Upper lobe of left lung (tissue), 6 donors: ENCODE measurements around the gene LIX1L. TPM values are rescaled to one million over a fixed set of nuclear protein-coding genes. Genes with fewer than 3 reads are reported as not detected.
"Not testable (repeated sequence)": the region's sequence is repeated elsewhere in the genome, so short reads cannot be mapped to it uniquely, and the experiment has no call there.

ENCODE experiments used
- ATAC-seq, 2 donors: fragments of 200-7000 bp; cut with Tn5 transposase; one replicate each; pipeline ENCODE4 v1.9.1; 2022; ENCODE audit warnings: mild to moderate bottlenecking in 2 of 2, moderate library complexity in 2 of 2; ENCODE audit not compliant: low FRiP score in 2 of 2
- DNase-seq, 2 donors: peaks; one replicate each; pipeline ENCODE4 v3.0.0-alpha.2; 2019 to 2020
- H3K27ac ChIP-seq, 4 donors: fragments of 200-600 bp; sonication (generic); one replicate each; pipeline ENCODE4 v1.5.1; 2016 to 2019
- H3K27me3 ChIP-seq, 4 donors: fragments of 200-600 bp; sonication (generic); one replicate each; pipeline ENCODE4 v1.5.1; 2017 to 2019
- H3K36me3 ChIP-seq, 4 donors: fragments of 200-600 bp; sonication (generic); one replicate each; pipeline ENCODE4 v1.5.1; 2016 to 2019
- H3K4me1 ChIP-seq, 4 donors: fragments of 200-600 bp; sonication (generic); one replicate each; pipeline ENCODE4 v1.5.1; 2018 to 2019
- H3K4me3 ChIP-seq, 4 donors: fragments of 200-600 bp; sonication (generic); one replicate each; pipeline ENCODE4 v1.5.1; 2017 to 2019; ENCODE audit warnings: mild to moderate bottlenecking in 2 of 4, moderate library complexity in 1 of 4
- H3K9me3 ChIP-seq, 4 donors: fragments of 200-600 bp; sonication (generic); one replicate each; pipeline ENCODE4 v1.5.1; 2018 to 2019
- CTCF ChIP-seq, 6 experiments: fragments of 450-650 bp in 4 of 6; fragments of 200-600 bp in 2 of 6; sonication (generic) in 2 of 6; IDR thresholded peaks; one replicate each; pipeline ENCODE4 v1.5.1; 2016 to 2019; ENCODE audit warnings: antibody characterized with exemption in 6 of 6
- EP300 ChIP-seq, 4 donors: sonication (generic); formaldehyde crosslinking; IDR thresholded peaks; one replicate each; pipeline ENCODE4 v1.5.1; 2017; ENCODE audit warnings: antibody characterized with exemption in 4 of 4, control low read depth in 2 of 4
- POLR2A ChIP-seq, 4 donors: fragments of 450-650 bp; IDR thresholded peaks; one replicate each; pipeline ENCODE4 v1.5.1; 2016 to 2017; ENCODE audit warnings: antibody characterized with exemption in 4 of 4, mild to moderate bottlenecking in 2 of 4
- POLR2AphosphoS5 ChIP-seq, 2 donors: sonication (generic); formaldehyde crosslinking; IDR thresholded peaks; one replicate each; pipeline ENCODE4 v1.5.1; 2017; ENCODE audit warnings: antibody characterized with exemption in 2 of 2
- WGBS, 2 donors: methylation state at CpG; one replicate each; pipeline ENCODE4 v1.1.5; 2017 to 2018; 5-methylcytosine and 5-hydroxymethylcytosine counted together
- total RNA-seq, 6 donors: library from RNA; depleted of rRNA in 4 of 6; stranded (reverse); fragments of >200 nt in 4 of 6; gene quantifications; one replicate each; pipeline versions ENCODE4 v1.1.0 to v1.2.1, GENCODE V29; 2016 to 2021
- donor health status: DM: no; HTN: no; CAD: no; lungs with moderate emphysema.
- donor health status: DM: no; HTN: yes; CAD: no; lungs with severe emphysema.

LIX1L gene
- total RNA-seq, 6 donors from 2014 or later, result 5.2 to 35.6 (median 16.5) TPM

DNA sequence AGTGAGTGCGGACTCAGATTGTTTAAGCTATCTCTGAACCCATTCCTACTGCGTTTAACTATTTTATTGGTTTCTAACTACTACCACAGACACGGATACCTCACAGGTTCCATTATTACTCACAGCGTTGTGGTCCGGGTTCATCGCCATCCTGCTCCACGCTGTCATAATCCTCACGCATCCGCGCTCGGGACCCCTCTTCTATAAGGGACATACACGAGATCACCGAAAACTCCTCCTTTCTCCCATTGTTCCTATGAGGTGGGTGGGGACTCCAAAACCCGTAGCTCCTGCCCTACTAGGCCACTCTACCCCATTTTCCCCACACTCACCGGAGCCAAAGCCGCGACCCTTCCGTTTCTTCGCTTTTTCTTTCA, 31.1 kb downstream of the LIX1L start:
- no peak for DNase-seq
- TF ChIP-seq CTCF (IDR thresholded peaks at IDR 0.05) (no peak), POLR2A (IDR thresholded peaks at IDR 0.05) (no peak), EP300 (IDR thresholded peaks at IDR 0.05) (no peak), POLR2AphosphoS5 (IDR thresholded peaks at IDR 0.05) (no peak)
- peak overlapping the region; percentile 53 to 70 (median 66) for H3K4me3 ChIP-seq
- H3K27me3 ChIP-seq, result no peaks in the 10 kb centered on the region
- H3K36me3 ChIP-seq, result peaks cover 0 to 20% (median 6%) of the 10 kb centered on the region in 4 donors
- WGBS, 2 donors, result 6% methylated on average over 19 of the region's 19 CpGs
- H3K4me1 ChIP-seq, result peaks cover 10 to 22% (median 19%) of the 10 kb centered on the region in 4 donors
- peak; percentile 2 to 3 for ATAC-seq
- H3K9me3 ChIP-seq, result no peaks in the 10 kb centered on the region
- H3K27ac ChIP-seq, result peak overlapping the region; percentile 87 to 97 (median 95)

DNA sequence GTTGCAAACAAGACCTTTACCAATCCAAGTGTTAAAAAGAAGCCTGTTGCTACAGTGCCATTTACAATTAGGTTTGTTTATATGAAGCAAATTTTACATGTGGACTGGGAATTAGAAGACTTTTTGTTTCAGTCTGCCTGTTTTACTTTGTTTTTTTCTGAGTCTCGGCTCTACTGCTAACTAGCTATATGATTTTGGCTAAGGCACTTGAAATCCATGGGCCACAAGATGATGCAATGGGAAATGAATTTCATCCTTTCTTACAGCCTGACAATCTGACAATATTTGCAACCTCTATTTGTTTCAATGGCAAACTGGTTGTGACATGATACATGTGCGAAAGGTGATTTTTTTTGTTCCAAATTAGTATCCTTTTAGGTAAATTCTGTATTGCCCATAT, 35.6 kb downstream of the LIX1L start:
- H3K36me3 ChIP-seq, result peaks cover 0 to 20% (median 6%) of the 10 kb centered on the region in 4 donors
- no peak for DNase-seq
- no peaks in the 10 kb centered on the region for H3K9me3 ChIP-seq
- H3K27me3 ChIP-seq, result no peaks in the 10 kb centered on the region
- no peak for TF ChIP-seq EP300 (IDR thresholded peaks at IDR 0.05)
- TF ChIP-seq POLR2AphosphoS5 (IDR thresholded peaks at IDR 0.05), result no peak
- no peak for TF ChIP-seq CTCF (IDR thresholded peaks at IDR 0.05)
- TF ChIP-seq POLR2A (IDR thresholded peaks at IDR 0.05), result no peak
- H3K4me3 ChIP-seq, result no peak overlapping the region
- no peak for ATAC-seq
- H3K27ac ChIP-seq, result no peak overlapping the region
- peaks cover 24 to 35% (median 28%) of the 10 kb centered on the region in 4 donors for H3K4me1 ChIP-seq
- 70 to 74% methylated on average over 2 of the region's 2 CpGs for WGBS, 2 donors

DNA sequence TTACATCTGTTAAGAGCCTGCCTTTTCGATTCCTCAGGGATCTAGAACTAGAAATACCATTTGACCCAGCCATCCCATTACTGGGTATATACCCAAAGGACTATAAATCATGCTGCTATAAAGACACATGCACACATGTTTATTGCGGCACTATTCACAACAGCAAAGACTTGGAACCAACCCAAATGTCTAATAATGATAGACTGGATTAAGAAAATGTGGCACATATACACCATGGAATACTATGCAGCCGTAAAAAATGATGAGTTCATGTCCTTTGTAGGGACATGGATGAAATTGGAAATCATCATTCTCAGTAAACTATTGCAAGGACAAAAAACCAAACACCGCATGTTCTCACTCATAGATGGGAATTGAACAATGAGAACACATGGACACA, 37.5 kb downstream of the LIX1L start:
- peaks cover 20 to 28% (median 24%) of the 10 kb centered on the region in 4 donors for H3K4me1 ChIP-seq
- H3K36me3 ChIP-seq, result peaks cover 0 to 25% (median 1%) of the 10 kb centered on the region in 4 donors
- DNase-seq, H3K27me3 ChIP-seq, H3K4me3 ChIP-seq, ATAC-seq, H3K27ac ChIP-seq, H3K9me3 ChIP-seq: not testable (repeated sequence)
- 94 to 100% methylated on average over 1 to 3 of the region's 4 CpGs for WGBS, 2 donors

GRCh38 chr1:145918992-145919939, 38.6 kb downstream of the LIX1L start:
- ATAC-seq (peak; percentile 59 to 76), DNase-seq (peak; percentile 88)
- no peaks in the 10 kb centered on the region for H3K27me3 ChIP-seq
- peak in 2 of 4 donors; percentile 3 to 21 for TF ChIP-seq POLR2A (IDR thresholded peaks at IDR 0.05)
- TF ChIP-seq CTCF (IDR thresholded peaks at IDR 0.05), result no peak
- peaks cover 20 to 28% (median 24%) of the 10 kb centered on the region in 4 donors for H3K4me1 ChIP-seq
- H3K4me3 ChIP-seq, result peak overlapping the region; percentile 70 to 88 (median 80)
- 2 to 6% methylated on average over 15 to 32 of the region's 33 CpGs for WGBS, 2 donors
- no peaks in the 10 kb centered on the region for H3K9me3 ChIP-seq
- peak overlapping the region; percentile 85 to 95 (median 87) for H3K27ac ChIP-seq
- H3K36me3 ChIP-seq, result peaks cover 0 to 34% (median 5%) of the 10 kb centered on the region in 4 donors

GRCh38 chr1:145918144-145918991, 39.4 kb downstream of the LIX1L start, which contains the start of gene PEX11B:
PEX11B (minus strand) TSS chr1:145918717; CDS start chr1:145918688, 29 bp downstream.
- peak; percentile 92 to 98 for DNase-seq
- H3K9me3 ChIP-seq, result no peaks in the 10 kb centered on the region
- H3K4me3 ChIP-seq, result peak within 1 kb of the TSS; percentile 70 to 88 (median 80)
- TF ChIP-seq POLR2A (IDR thresholded peaks at IDR 0.05), result peak in 3 of 4 donors; percentile 29 to 67 (median 46)
- no peak for TF ChIP-seq CTCF (IDR thresholded peaks at IDR 0.05)
- peak in 2 of 4 donors; percentile 47 to 54 for TF ChIP-seq EP300 (IDR thresholded peaks at IDR 0.05)
- TF ChIP-seq POLR2AphosphoS5 (IDR thresholded peaks at IDR 0.05), result peak; percentile 76 to 93
- H3K4me1 ChIP-seq, result peaks cover 20 to 28% (median 24%) of the 10 kb centered on the region in 4 donors
- H3K27me3 ChIP-seq, result no peaks in the 10 kb centered on the region
- 0 to 1% methylated on average over 28 to 38 of the region's 51 CpGs for WGBS, 2 donors
- ATAC-seq, result peak; percentile 98
- H3K27ac ChIP-seq, result peak within 1 kb of the TSS; percentile 85 to 95 (median 87)
- peaks cover 0 to 30% (median 5%) of the 10 kb centered on the region in 4 donors for H3K36me3 ChIP-seq
